Keratinocyte (primary cell): Measurements from ENCODE around the gene MYPN. TPM values are rescaled to one million over a fixed set of nuclear protein-coding genes. Genes with fewer than 3 reads are reported as not detected.

Experiments used
- DNase-seq: peaks from one replicate; pipeline ENCODE4 v3.0.0-alpha.2; 2011; ENCODE audit warnings: low read depth, missing footprints, low spot score
- FAIRE-seq: peaks from 2 replicates; lab custom pipeline; 2011; peaks lifted over from hg19 to GRCh38; lab: Jason Lieb, UNC
- H2AFZ ChIP-seq: 2 replicates; pipeline ENCODE4 v1.6.0; 2012; ENCODE audit warnings: low read length, control low read depth, inconsistent platforms; ENCODE audit not compliant: control insufficient read depth
- H3K27ac ChIP-seq: 2 replicates; pipeline ENCODE4 v1.5.1; 2011; ENCODE audit warnings: low read length; ENCODE audit not compliant: control insufficient read depth, insufficient read depth
- H3K27me3 ChIP-seq: 3 replicates; pipeline ENCODE4 v1.6.0; 2011; ENCODE audit warnings: low read length; ENCODE audit not compliant: control insufficient read depth, insufficient read depth; ENCODE audit errors: extremely low read depth
- H3K36me3 ChIP-seq, 2 experiments: 2 replicates in 1 of 2; 3 replicates in 1 of 2; pipeline ENCODE4 v1.5.1; 2011; ENCODE audit warnings: low read length in 2 of 2, mild to moderate bottlenecking in 1 of 2; ENCODE audit not compliant: control insufficient read depth in 2 of 2, insufficient read depth in 2 of 2; ENCODE audit errors: extremely low read depth in 1 of 2
- H3K4me1 ChIP-seq: 3 replicates; pipeline ENCODE4 v1.5.1; 2011; ENCODE audit warnings: low read length; ENCODE audit not compliant: control insufficient read depth, insufficient read depth; ENCODE audit errors: extremely low read depth
- H3K4me2 ChIP-seq: 3 replicates; pipeline ENCODE4 v1.6.0; 2011; ENCODE audit warnings: low read depth, low read length; ENCODE audit not compliant: control insufficient read depth, insufficient read depth; ENCODE audit errors: extremely low read depth
- H3K4me3 ChIP-seq, 3 experiments: fragments of 200-600 bp in 1 of 3; sonication (generic) in 1 of 3; 2 replicates in 2 of 3; 3 replicates in 1 of 3; pipeline ENCODE4 v1.5.1; 2011 to 2016; ENCODE audit warnings: low read length in 3 of 3, mild to moderate bottlenecking in 3 of 3, control low read depth in 2 of 3, inconsistent platforms in 1 of 3, low read depth in 1 of 3, mixed read lengths in 1 of 3, mixed run types in 1 of 3, moderate library complexity in 1 of 3; ENCODE audit not compliant: control insufficient read depth in 2 of 3, insufficient read depth in 2 of 3; ENCODE audit errors: extremely low read depth in 1 of 3
- H3K79me2 ChIP-seq: 2 replicates; pipeline ENCODE4 v1.6.0; 2012; ENCODE audit warnings: low read length; ENCODE audit not compliant: control insufficient read depth, insufficient read depth
- H3K9ac ChIP-seq: 3 replicates; pipeline ENCODE4 v1.6.0; 2011; ENCODE audit warnings: low read length; ENCODE audit not compliant: control insufficient read depth, insufficient read depth; ENCODE audit errors: extremely low read depth
- H3K9me1 ChIP-seq: 3 replicates; pipeline ENCODE4 v1.6.0; 2011; ENCODE audit warnings: low read length; ENCODE audit not compliant: control insufficient read depth, insufficient read depth; ENCODE audit errors: extremely low read depth
- H3K9me3 ChIP-seq: 2 replicates; pipeline ENCODE4 v1.5.1; 2012; ENCODE audit warnings: low read depth, low read length; ENCODE audit not compliant: control insufficient read depth
- H4K20me1 ChIP-seq: 3 replicates; pipeline ENCODE4 v1.6.0; 2011; ENCODE audit warnings: low read length; ENCODE audit not compliant: control insufficient read depth, insufficient read depth; ENCODE audit errors: extremely low read depth
- CTCF ChIP-seq, 3 experiments: IDR thresholded peaks in 1 of 3; conservative IDR thresholded peaks in 1 of 3; optimal IDR thresholded peaks in 1 of 3; 2 replicates in 2 of 3; 3 replicates in 1 of 3; pipeline versions ENCODE3 to v1.5.1; 2011; ENCODE audit warnings: low read length in 3 of 3, mild to moderate bottlenecking in 3 of 3, moderate library complexity in 2 of 3, control low read depth in 1 of 3, inconsistent platforms in 1 of 3; ENCODE audit not compliant: insufficient read depth in 2 of 3; ENCODE audit errors: extremely low read depth in 1 of 3
- EZH2 ChIP-seq: IDR thresholded peaks from one replicate; pipeline ENCODE4 v1.6.1; 2012; ENCODE audit warnings: inconsistent platforms, mild to moderate bottlenecking, low read length, moderate library complexity
- dilution Hi-C: fragments of 300-500 bp; cut with MboI; formaldehyde crosslinking; loops from one replicate; pipeline ENCODE4 v1.7.0; 2020; ENCODE audit warnings: low sequenced_read_pairs; ENCODE audit not compliant: extremely low pct_ligation_motif_present
- polyA plus RNA-seq, 5 experiments: library from polyadenylated mRNA; depleted of rRNA in 3 of 5; stranded (reverse) in 3 of 5; stranded (forward) in 1 of 5; unstranded in 1 of 5; fragments of >200 nt; gene quantifications; 1 replicate in 1 of 5; 2 replicates in 3 of 5; 3 replicates in 1 of 5; pipeline versions ENCODE4 v1.2.1 to v1.2.3, GENCODE V29; 2011 to 2012; ENCODE audit warnings: missing spikeins in 2 of 5, low read depth in 1 of 5, low replicate concordance in 1 of 5

The MYPN gene
- polyA plus RNA-seq, 1 donor (not counting 4 experiments of a cell fraction or from before 2014, with no cell fraction given), result 0.42 TPM

GRCh38 chr10:68142761-68143160 lies 33.5 kb downstream of the MYPN start:
- Histone ChIP-seq H3K4me1 (no peaks in the 10 kb centered on the region), H3K27me3 (no peaks in the 10 kb centered on the region), H3K4me2 (no peak overlapping the region), H3K27ac (no peak overlapping the region), H3K9me3 (no peaks in the 10 kb centered on the region), H3K79me2 (no peaks in the 10 kb centered on the region), H3K4me3 (no peak overlapping the region), H3K9ac (no peak overlapping the region), H2AFZ (no peak overlapping the region), H3K9me1 (no peaks in the 10 kb centered on the region), H4K20me1 (no peaks in the 10 kb centered on the region), H3K36me3 (no peaks in the 10 kb centered on the region)
- TF ChIP-seq CTCF (optimal IDR thresholded peaks at IDR 0.05 in 1 of 3, IDR thresholded peaks at IDR 0.05 in 1 of 3, conservative IDR thresholded peaks at IDR 0.05 in 1 of 3; ENCODE audit: extremely low read depth in 1 of 3, insufficient read depth in 2 of 3, low read length in 3 of 3) (no peak), EZH2 (no peak)
- no peak for FAIRE-seq
- DNase-seq, result no peak
- dilution Hi-C loops, result no loop called here

- no peak for FAIRE-seq
- no peaks in the 10 kb centered on the region for H3K79me2 ChIP-seq
- H3K9me1 ChIP-seq, result no peaks in the 10 kb centered on the region
- no peaks in the 10 kb centered on the region for H3K4me1 ChIP-seq
- H4K20me1 ChIP-seq, result no peaks in the 10 kb centered on the region
- no peak for DNase-seq
- dilution Hi-C loops, result no loop called here
- H3K36me3 ChIP-seq, result no peaks in the 10 kb centered on the region
- no peak overlapping the region for H3K27ac ChIP-seq
- no peak overlapping the region for H3K4me3 ChIP-seq
- H3K27me3 ChIP-seq, result no peaks in the 10 kb centered on the region
- H2AFZ ChIP-seq, result no peak overlapping the region
- H3K9ac ChIP-seq, result no peak overlapping the region
- TF ChIP-seq EZH2 (no peak), CTCF (optimal IDR thresholded peaks at IDR 0.05 in 1 of 3, IDR thresholded peaks at IDR 0.05 in 1 of 3, conservative IDR thresholded peaks at IDR 0.05 in 1 of 3; ENCODE audit: extremely low read depth in 1 of 3, insufficient read depth in 2 of 3, low read length in 3 of 3) (no peak)
- no peak overlapping the region for H3K4me2 ChIP-seq
- H3K9me3 ChIP-seq, result no peaks in the 10 kb centered on the region
Measured at GRCh38 chr10:68144709-68145108, 35.4 kb downstream of the MYPN start.
